H9 (cell line): ENCODE data around the gene SLC24A3. TPM values are rescaled to one million over a fixed set of nuclear protein-coding genes. Genes with fewer than 3 reads are reported as not detected.

Experiments used
- DNase-seq: peaks from one replicate; pipeline ENCODE4 v3.0.0-alpha.2; 2017
- H2AFZ ChIP-seq: one replicate; pipeline ENCODE4 v1.6.1; 2013; ENCODE audit warnings: mild to moderate bottlenecking, low read length, control low read depth, moderate library complexity
- H2AK5ac ChIP-seq: 2 replicates; pipeline ENCODE4 v1.6.1; 2013; ENCODE audit warnings: low read length, control low read depth, mixed read lengths; ENCODE audit not compliant: insufficient read length
- H2BK120ac ChIP-seq: one replicate; pipeline ENCODE4 v1.6.1; 2013; ENCODE audit warnings: low read depth, mild to moderate bottlenecking, low read length, control low read depth, inconsistent platforms; ENCODE audit not compliant: poor library complexity, severe bottlenecking
- H2BK12ac ChIP-seq: 2 replicates; pipeline ENCODE4 v1.6.1; 2013; ENCODE audit warnings: low read length, control low read depth, mixed read lengths, low read depth; ENCODE audit not compliant: insufficient read length
- H2BK15ac ChIP-seq: 2 replicates; pipeline ENCODE4 v1.6.1; 2013; ENCODE audit warnings: low read depth, low read length, control low read depth
- H2BK20ac ChIP-seq: one replicate; pipeline ENCODE4 v1.6.1; 2013; ENCODE audit warnings: low read depth, mild to moderate bottlenecking, low read length, control low read depth, inconsistent platforms; ENCODE audit not compliant: poor library complexity, severe bottlenecking
- H2BK5ac ChIP-seq: 2 replicates; pipeline ENCODE4 v1.6.1; 2013; ENCODE audit warnings: low read length, control low read depth, mixed read lengths; ENCODE audit not compliant: insufficient read length
- H3K14ac ChIP-seq: 2 replicates; pipeline ENCODE4 v1.6.1; 2013; ENCODE audit warnings: low read length, control low read depth; ENCODE audit not compliant: insufficient read depth
- H3K18ac ChIP-seq: 2 replicates; pipeline ENCODE4 v1.6.1; 2013; ENCODE audit warnings: low read depth, mild to moderate bottlenecking, mixed read lengths, low read length, control low read depth; ENCODE audit not compliant: insufficient read length
- H3K23ac ChIP-seq: 2 replicates; pipeline ENCODE4 v1.6.1; 2013; ENCODE audit warnings: low read length, control low read depth, mixed read lengths, low read depth; ENCODE audit not compliant: insufficient read length
- H3K23me2 ChIP-seq: 2 replicates; pipeline ENCODE4 v1.6.1; 2013; ENCODE audit warnings: low read depth, mild to moderate bottlenecking, mixed read lengths, low read length, control low read depth; ENCODE audit not compliant: insufficient read length, poor library complexity, severe bottlenecking
- H3K27ac ChIP-seq: 2 replicates; pipeline ENCODE4 v1.5.1; 2013; ENCODE audit warnings: low read length, control low read depth, mixed read lengths, low read depth; ENCODE audit not compliant: insufficient read length
- H3K27me3 ChIP-seq: 2 replicates; pipeline ENCODE4 v1.6.1; 2013; ENCODE audit warnings: low read length, control low read depth, inconsistent platforms; ENCODE audit not compliant: insufficient read depth
- H3K4ac ChIP-seq: 2 replicates; pipeline ENCODE4 v1.6.1; 2013; ENCODE audit warnings: low read depth, mild to moderate bottlenecking, control low read depth, inconsistent platforms, low read length, moderate library complexity
- H3K4me1 ChIP-seq: 2 replicates; pipeline ENCODE4 v1.6.1; 2013; ENCODE audit warnings: low read length, control low read depth, inconsistent platforms; ENCODE audit not compliant: insufficient read depth
- H3K4me2 ChIP-seq: 2 replicates; pipeline ENCODE4 v1.6.1; 2013; ENCODE audit warnings: low read length, control low read depth, mixed read lengths; ENCODE audit not compliant: insufficient read length, insufficient read depth
- H3K56ac ChIP-seq: 2 replicates; pipeline ENCODE4 v1.6.1; 2013; ENCODE audit warnings: low read depth, mild to moderate bottlenecking, mixed read lengths, low read length, control low read depth; ENCODE audit not compliant: insufficient read length
- H3K79me1 ChIP-seq: 2 replicates; pipeline ENCODE4 v1.6.1; 2013; ENCODE audit warnings: low read depth, mild to moderate bottlenecking, moderate library complexity, low read length, control low read depth, inconsistent platforms; ENCODE audit not compliant: insufficient read depth, poor library complexity, severe bottlenecking
- H3K79me2 ChIP-seq: 2 replicates; pipeline ENCODE4 v1.6.1; 2013; ENCODE audit warnings: low read length, control low read depth, inconsistent platforms; ENCODE audit not compliant: insufficient read depth
- H3K9ac ChIP-seq: 2 replicates; pipeline ENCODE4 v1.6.1; 2013; ENCODE audit warnings: low read length, control low read depth, mixed read lengths; ENCODE audit not compliant: insufficient read length; ENCODE audit errors: extremely low read depth
- H3K9me3 ChIP-seq: one replicate; pipeline ENCODE4 v1.6.1; 2013; ENCODE audit warnings: low read depth, low read length, inconsistent platforms; ENCODE audit not compliant: control insufficient read depth
- H3T11ph ChIP-seq: one replicate; pipeline ENCODE4 v1.6.1; 2013; ENCODE audit warnings: mild to moderate bottlenecking, low read length, control low read depth, inconsistent platforms
- H4K20me1 ChIP-seq: one replicate; pipeline ENCODE4 v1.6.1; 2013; ENCODE audit not compliant: control insufficient read depth, insufficient read length, insufficient read depth
- H4K5ac ChIP-seq: 2 replicates; pipeline ENCODE4 v1.6.1; 2013; ENCODE audit warnings: low read depth, mild to moderate bottlenecking, mixed read lengths, low read length, control low read depth; ENCODE audit not compliant: insufficient read length
- H4K8ac ChIP-seq: replicated peaks from 2 replicates; pipeline ENCODE4 v1.6.1; 2013; ENCODE audit warnings: low read length, control low read depth, mixed read lengths, low read depth; ENCODE audit not compliant: insufficient read length
- H4K91ac ChIP-seq: 2 replicates; pipeline ENCODE4 v1.6.1; 2013; ENCODE audit warnings: low read depth, mild to moderate bottlenecking, moderate library complexity, mixed read lengths, low read length, control low read depth; ENCODE audit not compliant: insufficient read length
- H3K27ac Mint-ChIP-seq, 3 experiments: 2 replicates in 2 of 3; 3 replicates in 1 of 3; pipeline ENCODE4 v1.8.0; 2020 to 2021; ENCODE audit warnings: mixed read lengths in 3 of 3, mild to moderate bottlenecking in 1 of 3, moderate library complexity in 1 of 3
- H3K27me3 Mint-ChIP-seq: 2 replicates; pipeline ENCODE4 v1.8.0; 2021; ENCODE audit warnings: low read depth, mild to moderate bottlenecking, moderate library complexity, mixed read lengths
- H3K36me3 Mint-ChIP-seq, 3 experiments: 2 replicates in 2 of 3; 3 replicates in 1 of 3; pipeline ENCODE4 v1.8.0; 2020 to 2021; ENCODE audit warnings: low read depth in 3 of 3, mixed read lengths in 3 of 3; ENCODE audit not compliant: insufficient read depth in 1 of 3
- H3K4me1 Mint-ChIP-seq, 2 experiments: 2 replicates each; pipeline ENCODE4 v1.8.0; 2020; ENCODE audit warnings: mixed read lengths in 2 of 2
- H3K4me3 Mint-ChIP-seq, 2 experiments: 2 replicates in 1 of 2; 3 replicates in 1 of 2; pipeline ENCODE4 v1.8.0; 2020 to 2021; ENCODE audit warnings: mild to moderate bottlenecking in 2 of 2, mixed read lengths in 2 of 2, moderate library complexity in 1 of 2
- H3K9me3 Mint-ChIP-seq, 2 experiments: 2 replicates in 1 of 2; 3 replicates in 1 of 2; pipeline ENCODE4 v1.8.0; 2020; ENCODE audit warnings: mild to moderate bottlenecking in 2 of 2, mixed read lengths in 2 of 2, moderate library complexity in 1 of 2
- CTCF ChIP-seq: fragments of 200-600 bp; sonication (generic); conservative IDR thresholded peaks from 3 replicates; pipeline ENCODE4 v1.8.0; 2021; ENCODE audit warnings: antibody characterized with exemption, mild to moderate bottlenecking
- total RNA-seq: library from RNA; stranded (reverse); gene quantifications from 2 replicates; pipeline ENCODE4 v1.2.1, GENCODE V29; 2021

Gene SLC24A3
- total RNA-seq, 1 experiment from 2014 or later: 0.83 TPM

- Histone ChIP-seq H4K20me1 (no peaks in the 10 kb centered on the region), H4K91ac (no peak overlapping the region), H3K4me2 (no peak overlapping the region), H2AK5ac (no peak overlapping the region), H2AFZ (no peak overlapping the region), H3K9ac (no peak overlapping the region), H3K27ac (no peak overlapping the region), H3K27me3 (peaks cover 5% of the 10 kb centered on the region; the same call in 1 of the 2 replicates), H2BK20ac (no peak overlapping the region), H2BK12ac (no peak overlapping the region), H2BK15ac (no peak overlapping the region), H3T11ph (no peak overlapping the region), H3K23me2 (peaks cover 15% of the 10 kb centered on the region), H4K8ac (no peak overlapping the region), H3K79me2 (no peaks in the 10 kb centered on the region), H3K14ac (no peak overlapping the region), H2BK5ac (no peak overlapping the region), H3K4me1 (0 out of 2 replicates have a peak, but pooled peaks cover 2% of the 10 kb centered on the region), H3K23ac (no peak overlapping the region), H3K4ac (no peak overlapping the region), H3K56ac (no peak overlapping the region), H2BK120ac (no peak overlapping the region), H3K79me1 (no peaks in the 10 kb centered on the region), H3K18ac (no peak overlapping the region), H3K9me3 (no peaks in the 10 kb centered on the region), H4K5ac (no peak overlapping the region)
- no peak overlapping the region for H3K4me3 Mint-ChIP-seq
- no peaks in the 10 kb centered on the region; a peak in 2 of 5 replicates for H3K9me3 Mint-ChIP-seq
- TF ChIP-seq CTCF: no peak
- peaks cover 11 to 14% of the 10 kb centered on the region in 2 experiments for H3K4me1 Mint-ChIP-seq
- peaks cover 0 to 2% (median 0%) of the 10 kb centered on the region in 3 experiments; a peak in 2 of 7 replicates for H3K36me3 Mint-ChIP-seq
- no peak for DNase-seq
- H3K27ac Mint-ChIP-seq: no peak overlapping the region
- peaks cover 42% of the 10 kb centered on the region for H3K27me3 Mint-ChIP-seq
Observed at GRCh38 chr20:19761326-19761725, 548.9 kb downstream of the SLC24A3 start.
